Spleen (tissue), 11 donors: ENCODE results near the gene KREMEN1. TPM values are rescaled to one million over a fixed set of nuclear protein-coding genes. Genes with fewer than 3 reads are reported as not detected.
A peak's percentile ranks its signal among the peaks of the same experiment; 100 is the strongest.

Experiments
- DNase-seq: peaks from one replicate; pipeline ENCODE4 v3.0.0-alpha.2; 2020
- H3K27ac ChIP-seq, 8 donors: fragments of 200-600 bp; sonication (generic) in 7 of 8; 1 replicate in 4 of 8; 2 replicates in 4 of 8; pipeline versions ENCODE4 v1.5.0 to v1.8.0; 2016 to 2021; ENCODE audit warnings: inconsistent platforms in 4 of 8, mild to moderate bottlenecking in 4 of 8, moderate library complexity in 1 of 8
- H3K27me3 ChIP-seq, 7 donors: fragments of 200-600 bp; sonication (generic) in 6 of 7; replicated peaks in 1 of 7; 1 replicate in 4 of 7; 2 replicates in 3 of 7; pipeline versions ENCODE4 v1.5.0 to v1.8.0; 2016 to 2021; ENCODE audit warnings: inconsistent platforms in 3 of 7, mild to moderate bottlenecking in 1 of 7
- H3K36me3 ChIP-seq, 6 donors: fragments of 200-600 bp; sonication (generic) in 5 of 6; 1 replicate in 4 of 6; 2 replicates in 2 of 6; pipeline versions ENCODE4 v1.5.0 to v1.8.0; 2016 to 2021; ENCODE audit warnings: inconsistent platforms in 2 of 6
- H3K4me1 ChIP-seq, 6 donors: fragments of 200-600 bp; sonication (generic) in 5 of 6; 1 replicate in 3 of 6; 2 replicates in 3 of 6; pipeline versions ENCODE4 v1.5.0 to v1.8.0; 2016 to 2021; ENCODE audit warnings: inconsistent platforms in 3 of 6
- H3K4me3 ChIP-seq, 8 donors: fragments of 200-600 bp; sonication (generic) in 7 of 8; 1 replicate in 4 of 8; 2 replicates in 4 of 8; pipeline versions ENCODE4 v1.5.0 to v1.8.0; 2016 to 2021; ENCODE audit warnings: inconsistent platforms in 4 of 8, mild to moderate bottlenecking in 4 of 8, moderate library complexity in 2 of 8
- H3K9me3 ChIP-seq, 8 donors: fragments of 200-600 bp; sonication (generic) in 7 of 8; 1 replicate in 4 of 8; 2 replicates in 4 of 8; pipeline versions ENCODE4 v1.5.0 to v1.8.0; 2016 to 2021; ENCODE audit warnings: inconsistent platforms in 4 of 8
- CTCF ChIP-seq, 11 experiments: fragments of 200-600 bp in 7 of 11; fragments of 450-650 bp in 4 of 11; sonication (generic) in 4 of 11; IDR thresholded peaks in 8 of 11; conservative IDR thresholded peaks in 3 of 11; 1 replicate in 7 of 11; 2 replicates in 4 of 11; pipeline versions ENCODE4 v1.4.0 to v1.8.0; 2016 to 2021; ENCODE audit warnings: antibody characterized with exemption in 11 of 11, inconsistent platforms in 4 of 11, mild to moderate bottlenecking in 1 of 11
- POLR2A ChIP-seq, 3 donors: fragments of 450-650 bp; IDR thresholded peaks; one replicate each; pipeline ENCODE4 v1.5.1; 2017; ENCODE audit warnings: antibody characterized with exemption in 3 of 3, mild to moderate bottlenecking in 1 of 3
- POLR2AphosphoS5 ChIP-seq, 3 donors: sonication (generic); formaldehyde crosslinking; IDR thresholded peaks; one replicate each; pipeline ENCODE4 v1.5.1; 2017; ENCODE audit warnings: antibody characterized with exemption in 3 of 3
- WGBS, 5 donors: extraction: QIAGEN DNeasy Blood & Tissue Kit in 3 of 5; methylation state at CpG; one replicate each; pipeline versions ENCODE4 v1.1.5 to v1.1.7; 2013 to 2018; 5-methylcytosine and 5-hydroxymethylcytosine counted together
- intact Hi-C: fragments of 100-400 bp; cut with DNase I; formaldehyde crosslinking; loops from one replicate; pipeline ENCODE4 v1.15.0; 2023; ENCODE audit warnings: low total_unique reads
- polyA plus RNA-seq, 3 donors: library from polyadenylated mRNA; stranded (reverse); fragments of 200-250 nt; gene quantifications; one replicate each; pipeline ENCODE4 v1.2.1, GENCODE V29; 2013
- total RNA-seq, 7 donors: library from RNA; depleted of rRNA in 3 of 7; stranded (reverse); fragments of >200 nt in 3 of 7; fragmentation: NEBNext Ultra II Directional in 4 of 7; extraction: Animal tissue kit (Norgen Biotek cat#: 25700) in 4 of 7; gene quantifications; one replicate each; pipeline versions ENCODE4 v1.1.0 to v1.2.1, GENCODE V29; 2016 to 2021
- donor health status: healthy with polysubstance abuse.
- donor health status: DM: no; HTN: no; CAD: no; lungs with moderate emphysema.
- donor health status: DM: no; HTN: no; CAD: no.
- donor health status: Bipolar disorder and iron deficiency.
- donor health status: healthy.
- donor health status: DM: no; HTN: no; CAD: no.
- donor health status: DM: yes; HTN: yes; CAD: no.

KREMEN1 gene
- total and polyA plus RNA-seq, 10 donors, result 1.5 to 41.3 (median 25.1) TPM

GRCh38 chr22:29206372-29207242 is 133.8 kb downstream of the KREMEN1 start:
- DNase-seq, result no peak
- 32 to 43% (median 37%) methylated on average over 19 of the region's 19 CpGs for WGBS, 5 donors
- Histone ChIP-seq H3K27ac (peak overlapping the region; percentile 42 to 91 (median 82)), H3K9me3 (no peaks in the 10 kb centered on the region), H3K4me3 (peak overlapping the region; percentile 46 to 77 (median 58)), H3K4me1 (peaks cover 35 to 95% (median 69%) of the 10 kb centered on the region in 6 donors), H3K27me3 (peaks cover 0 to 64% (median 3%) of the 10 kb centered on the region in 7 donors), H3K36me3 (no peaks in the 10 kb centered on the region)
- intact Hi-C loops, result no loop called here
- TF ChIP-seq CTCF (IDR thresholded peaks at IDR 0.05 in 8 of 11, conservative IDR thresholded peaks at IDR 0.05 in 3 of 11) (no peak), POLR2A (IDR thresholded peaks at IDR 0.05) (no peak), POLR2AphosphoS5 (IDR thresholded peaks at IDR 0.05) (no peak)

GRCh38 chr22:29207243-29207550 is 134.4 kb downstream of the KREMEN1 start:
- TF ChIP-seq POLR2A (IDR thresholded peaks at IDR 0.05) (no peak), CTCF (IDR thresholded peaks at IDR 0.05 in 8 of 11, conservative IDR thresholded peaks at IDR 0.05 in 3 of 11) (no peak), POLR2AphosphoS5 (IDR thresholded peaks at IDR 0.05) (no peak)
- peaks cover 30 to 89% (median 64%) of the 10 kb centered on the region in 6 donors for H3K4me1 ChIP-seq
- H3K27ac ChIP-seq, result peak overlapping the region in 5 of 8 donors; percentile 29 to 91 (median 85)
- 75 to 83% (median 79%) methylated on average over 5 of the region's 5 CpGs for WGBS, 5 donors
- H3K9me3 ChIP-seq, result no peaks in the 10 kb centered on the region
- intact Hi-C loops, result no loop called here
- no peaks in the 10 kb centered on the region for H3K36me3 ChIP-seq
- H3K27me3 ChIP-seq, result peaks cover 0 to 59% (median 3%) of the 10 kb centered on the region in 7 donors
- DNase-seq, result no peak
- peak overlapping the region in 6 of 8 donors; percentile 53 to 77 (median 63) for H3K4me3 ChIP-seq

GRCh38 chr22:29207562-29208501 is 135.0 kb downstream of the KREMEN1 start:
- WGBS, 5 donors, result 37 to 47% (median 41%) methylated on average over 11 of the region's 11 CpGs
- H3K27ac ChIP-seq, result peak overlapping the region in 7 of 8 donors; percentile 11 to 91 (median 68)
- peaks cover 23 to 83% (median 57%) of the 10 kb centered on the region in 6 donors for H3K4me1 ChIP-seq
- TF ChIP-seq CTCF (IDR thresholded peaks at IDR 0.05 in 8 of 11, conservative IDR thresholded peaks at IDR 0.05 in 3 of 11), result no peak
- TF ChIP-seq POLR2AphosphoS5 (IDR thresholded peaks at IDR 0.05), result no peak
- no peak for TF ChIP-seq POLR2A (IDR thresholded peaks at IDR 0.05)
- H3K27me3 ChIP-seq, result peaks cover 0 to 59% (median 3%) of the 10 kb centered on the region in 7 donors
- H3K9me3 ChIP-seq, result no peaks in the 10 kb centered on the region
- H3K4me3 ChIP-seq, result peak overlapping the region in 5 of 8 donors; percentile 53 to 77 (median 64)
- H3K36me3 ChIP-seq, result no peaks in the 10 kb centered on the region
- intact Hi-C loops, result no loop called here
- no peak for DNase-seq
